Naive B cell (primary cell): ENCODE results near the gene ACKR2. TPM values are rescaled to one million over a fixed set of nuclear protein-coding genes. Genes with fewer than 3 reads are reported as not detected.

ENCODE experiments used
- ATAC-seq, 2 donors: fragments of 150-1000 bp; cut with Tn5 transposase; 2 replicates each; pipeline ENCODE4 v1.10.0; 2021; ENCODE audit warnings: low read depth in 2 of 2, mild to moderate bottlenecking in 2 of 2, moderate library complexity in 2 of 2
- DNase-seq: peaks from one replicate; pipeline ENCODE4 v3.0.0; 2022
- H3K27ac Mint-ChIP-seq, 6 donors: one replicate each; pipeline ENCODE4 v1.8.0; 2020 to 2022; ENCODE audit warnings: mild to moderate bottlenecking in 6 of 6, mixed read lengths in 6 of 6, moderate library complexity in 5 of 6, inconsistent platforms in 2 of 6
- H3K27me3 Mint-ChIP-seq, 3 donors: one replicate each; pipeline ENCODE4 v1.8.0; 2021 to 2022; ENCODE audit warnings: mixed read lengths in 3 of 3, mild to moderate bottlenecking in 1 of 3
- H3K36me3 Mint-ChIP-seq, 2 donors: one replicate each; pipeline ENCODE4 v1.8.0; 2020 to 2022; ENCODE audit warnings: mixed read lengths in 2 of 2, inconsistent platforms in 1 of 2, mild to moderate bottlenecking in 1 of 2
- H3K4me1 Mint-ChIP-seq, 3 donors: one replicate each; pipeline ENCODE4 v1.8.0; 2020 to 2022; ENCODE audit warnings: mixed read lengths in 3 of 3, inconsistent platforms in 1 of 3, mild to moderate bottlenecking in 1 of 3, moderate library complexity in 1 of 3
- H3K4me3 Mint-ChIP-seq, 8 donors: one replicate each; pipeline ENCODE4 v1.8.0; 2020 to 2022; ENCODE audit warnings: mild to moderate bottlenecking in 8 of 8, mixed read lengths in 8 of 8, moderate library complexity in 8 of 8, inconsistent platforms in 2 of 8
- H3K9me3 Mint-ChIP-seq, 7 donors: one replicate each; pipeline ENCODE4 v1.8.0; 2020 to 2022; ENCODE audit warnings: mixed read lengths in 7 of 7, mild to moderate bottlenecking in 5 of 7, inconsistent platforms in 2 of 7, moderate library complexity in 1 of 7
- polyA plus RNA-seq, 6 donors: library from polyadenylated mRNA; unstranded; fragments of 300-500 nt; fragmentation: Illumina TruSeq; gene quantifications; one replicate each; pipeline ENCODE4 v1.2.3, GENCODE V29; 2021; ENCODE audit warnings: low read depth in 6 of 6

ACKR2 gene
- polyA plus RNA-seq, 6 donors from 2014 or later: 0.10 to 0.28 (median 0.20) TPM; not detected in 2

DNA sequence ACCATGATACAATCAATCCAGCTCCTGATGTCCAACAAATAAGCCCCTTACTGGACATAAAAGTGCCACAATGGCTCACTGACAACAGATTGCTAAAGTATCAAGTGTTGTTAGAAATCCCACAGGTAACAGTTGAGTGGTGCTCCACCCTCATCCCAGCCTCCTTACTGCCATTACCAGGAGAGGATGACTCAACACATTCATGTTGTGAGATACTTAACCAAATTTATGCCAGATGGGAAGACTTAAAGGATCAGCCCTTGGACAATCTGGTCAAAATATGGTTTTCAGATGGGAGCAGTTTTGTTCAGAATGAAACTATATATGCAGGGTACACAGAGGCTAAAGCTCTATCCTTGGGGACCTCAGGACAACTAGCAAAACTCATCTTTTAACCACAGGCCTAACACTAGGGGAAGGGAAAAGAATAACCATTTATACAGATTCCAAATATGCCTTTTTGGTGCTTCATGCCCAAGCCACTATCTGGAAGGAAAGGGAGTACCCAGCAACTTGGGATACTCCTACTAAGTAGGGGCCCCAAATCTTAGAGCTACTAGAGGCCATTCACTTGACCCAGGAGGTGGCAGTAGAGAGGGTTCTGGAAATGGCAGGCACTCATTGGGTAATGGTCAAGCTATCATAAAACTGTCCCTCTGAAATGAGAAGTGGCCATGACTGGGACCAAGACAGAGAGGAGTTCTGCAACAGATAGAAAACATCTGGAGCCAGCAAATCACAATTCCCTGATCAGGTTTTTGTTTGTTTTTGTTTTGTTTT is 89.8 kb downstream of the ACKR2 start:
- Mint-ChIP-seq H3K4me1 (no peaks in the 10 kb centered on the region), H3K36me3 (peaks cover 3 to 7% of the 10 kb centered on the region in 2 donors), H3K9me3 (peaks cover 2 to 7% (median 5%) of the 10 kb centered on the region in 7 donors), H3K27me3 (peaks cover 19 to 25% (median 21%) of the 10 kb centered on the region in 3 donors), H3K27ac (peak overlapping the region in 2 of 6 donors; percentile 9 to 27), H3K4me3 (peak overlapping the region in 1 of 8 donors; percentile 25)
- ATAC-seq (no peak), DNase-seq (no peak)

DNA sequence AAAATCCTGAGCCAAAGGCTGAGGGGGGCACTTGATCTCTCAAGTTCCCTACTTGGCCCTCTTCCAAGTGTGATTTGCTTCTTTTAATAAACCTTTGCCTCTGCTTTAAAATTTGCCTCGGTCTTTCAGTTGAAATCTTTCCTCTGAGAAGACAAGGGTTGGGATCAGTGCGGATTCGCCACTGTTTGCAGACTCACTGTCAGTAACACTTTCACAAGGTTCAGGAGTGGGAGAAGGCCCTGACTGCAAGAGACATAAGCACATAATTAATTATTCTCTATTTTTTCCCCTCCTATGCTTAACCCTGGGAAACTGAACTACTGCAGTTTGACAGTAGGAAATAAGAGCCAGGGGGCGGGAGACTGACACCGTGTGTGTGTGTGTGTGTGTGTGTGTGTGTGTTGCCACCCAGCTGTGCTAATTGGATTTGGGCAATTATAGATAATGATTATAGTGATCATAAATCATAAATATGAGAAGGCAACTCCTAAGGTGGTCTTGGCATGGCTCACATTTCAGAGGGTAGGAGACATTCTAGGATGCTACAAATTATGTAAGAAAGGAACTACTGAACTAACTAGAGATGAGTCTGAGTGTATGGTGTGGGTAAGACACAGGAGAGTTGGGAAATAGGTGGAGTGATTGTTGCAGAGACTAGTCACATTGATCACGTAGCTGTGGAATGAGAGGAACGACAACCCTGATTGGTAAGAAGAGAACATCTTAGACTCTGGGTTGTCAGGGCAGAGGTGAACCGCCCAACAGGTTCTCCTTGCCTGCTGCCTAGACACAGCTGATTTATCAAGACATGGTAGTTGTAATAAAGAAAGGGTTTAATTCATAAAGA is 91.2 kb downstream of the ACKR2 start:
- no peak for ATAC-seq
- peaks cover 6 to 15% of the 10 kb centered on the region in 2 donors for H3K36me3 Mint-ChIP-seq
- H3K9me3 Mint-ChIP-seq: peaks cover 2 to 21% (median 9%) of the 10 kb centered on the region in 7 donors
- no peak for DNase-seq
- no peak overlapping the region for H3K4me3 Mint-ChIP-seq
- peaks cover 0 to under 1% (median under 1%) of the 10 kb centered on the region in 3 donors for H3K4me1 Mint-ChIP-seq
- peak overlapping the region in 1 of 6 donors; percentile 44 for H3K27ac Mint-ChIP-seq
- H3K27me3 Mint-ChIP-seq: peaks cover 33 to 39% (median 35%) of the 10 kb centered on the region in 3 donors

DNA sequence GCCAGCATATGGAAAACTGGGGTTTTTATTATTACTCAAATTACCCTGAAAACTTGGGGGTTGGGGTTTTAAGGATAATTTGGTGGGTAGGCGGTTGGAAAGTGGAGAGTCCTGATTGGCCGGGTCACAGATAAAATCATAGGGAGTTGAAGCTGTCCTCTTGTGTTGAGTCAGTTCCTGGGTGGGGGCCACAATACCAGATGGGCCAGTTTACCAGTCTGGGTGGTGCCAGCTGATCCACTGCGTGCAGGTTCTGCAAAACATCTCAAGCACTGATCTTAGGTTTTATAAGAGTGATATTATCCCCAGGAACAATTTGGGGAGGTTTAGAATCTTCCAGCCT is 91.8 kb downstream of the ACKR2 start:
- Mint-ChIP-seq H3K4me3 (no peak overlapping the region), H3K9me3 (peaks cover 2 to 22% (median 9%) of the 10 kb centered on the region in 7 donors), H3K36me3 (peaks cover 9 to 15% of the 10 kb centered on the region in 2 donors), H3K27me3 (peaks cover 38 to 45% (median 38%) of the 10 kb centered on the region in 3 donors), H3K27ac (peak overlapping the region in 1 of 6 donors; percentile 44), H3K4me1 (peaks cover 4 to 6% (median 6%) of the 10 kb centered on the region in 3 donors)
- ATAC-seq (no peak), DNase-seq (no peak)

DNA sequence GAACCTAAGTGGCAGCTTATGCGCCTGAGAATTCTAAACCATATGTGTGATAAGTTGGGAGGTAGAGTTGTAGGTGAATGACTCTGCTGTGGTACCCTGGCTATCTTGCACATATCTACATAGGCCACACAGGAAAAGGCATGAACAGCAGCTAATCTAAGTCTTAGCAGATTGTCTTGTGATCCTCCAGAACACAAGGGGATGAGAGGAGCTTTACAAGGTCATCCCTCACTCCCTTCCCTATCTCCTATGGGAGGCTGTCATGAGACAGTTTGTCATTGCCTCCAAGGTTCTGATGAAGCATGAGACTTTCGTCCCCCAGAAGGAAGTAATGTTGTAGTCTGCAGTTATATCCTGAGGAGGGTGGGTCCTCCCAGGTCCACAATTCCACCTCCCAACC is 93.0 kb downstream of the ACKR2 start:
- Mint-ChIP-seq H3K27me3 (peaks cover 47 to 57% (median 49%) of the 10 kb centered on the region in 3 donors), H3K4me1 (peaks cover 13 to 14% (median 13%) of the 10 kb centered on the region in 3 donors), H3K9me3 (peaks cover 2 to 22% (median 9%) of the 10 kb centered on the region in 7 donors), H3K27ac (no peak overlapping the region), H3K36me3 (peaks cover 9 to 15% of the 10 kb centered on the region in 2 donors), H3K4me3 (no peak overlapping the region)
- no peak for DNase-seq
- no peak for ATAC-seq

DNA sequence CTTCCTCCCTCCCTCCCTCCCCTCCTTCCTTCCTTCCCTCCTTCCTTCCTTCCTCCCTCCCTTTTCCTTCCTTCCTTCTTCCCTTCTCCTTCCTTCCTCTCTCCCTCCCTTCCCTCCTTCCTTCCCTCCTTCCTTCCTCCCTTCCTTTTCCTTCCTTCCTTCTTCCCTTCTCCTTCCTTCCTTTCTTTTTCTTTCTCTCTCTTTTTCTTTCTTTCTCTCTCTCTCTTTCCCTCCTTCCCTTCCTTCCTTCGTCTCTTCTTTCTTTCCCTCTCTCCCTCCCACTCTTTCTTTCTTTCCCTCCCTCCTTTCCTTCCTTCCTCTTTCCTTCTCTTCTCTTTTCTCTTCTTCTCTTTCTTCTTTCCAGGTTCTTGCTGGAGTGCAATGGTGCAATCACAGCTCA is 94.8 kb downstream of the ACKR2 start:
- DNase-seq (no peak), ATAC-seq (no peak)
- no peak overlapping the region for H3K27ac Mint-ChIP-seq
- peaks cover 9 to 15% of the 10 kb centered on the region in 2 donors for H3K36me3 Mint-ChIP-seq
- peaks cover 13 to 14% (median 14%) of the 10 kb centered on the region in 3 donors for H3K4me1 Mint-ChIP-seq
- H3K9me3 Mint-ChIP-seq: peaks cover 3 to 22% (median 9%) of the 10 kb centered on the region in 7 donors
- H3K4me3 Mint-ChIP-seq: no peak overlapping the region
- peaks cover 48 to 64% (median 63%) of the 10 kb centered on the region in 3 donors for H3K27me3 Mint-ChIP-seq

DNA sequence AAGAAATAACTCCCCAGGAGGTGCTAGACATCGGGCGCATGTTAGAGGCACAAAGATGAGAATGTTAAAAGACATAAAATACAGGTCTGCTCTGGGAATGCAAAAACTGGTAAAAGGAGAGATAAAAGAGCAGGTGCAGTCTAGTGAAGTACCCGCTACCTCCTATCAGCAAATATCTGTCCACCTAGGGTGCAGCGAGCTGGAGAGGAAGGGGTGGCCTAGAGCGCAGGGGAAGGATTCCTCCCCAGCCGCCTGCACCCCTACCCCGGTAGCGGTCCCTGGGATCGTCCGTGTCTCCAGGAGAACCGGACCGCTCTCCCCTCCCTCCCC is 96.5 kb downstream of the ACKR2 start:
- DNase-seq: no peak
- Mint-ChIP-seq H3K27ac (peak overlapping the region in 1 of 6 donors; percentile 23), H3K4me3 (peak overlapping the region; percentile 58 to 90 (median 70)), H3K27me3 (peaks cover 47 to 59% (median 58%) of the 10 kb centered on the region in 3 donors), H3K4me1 (peaks cover 13 to 14% (median 14%) of the 10 kb centered on the region in 3 donors), H3K36me3 (peaks cover 9 to 20% of the 10 kb centered on the region in 2 donors), H3K9me3 (peaks cover 3 to 29% (median 13%) of the 10 kb centered on the region in 7 donors)
- no peak for ATAC-seq

DNA sequence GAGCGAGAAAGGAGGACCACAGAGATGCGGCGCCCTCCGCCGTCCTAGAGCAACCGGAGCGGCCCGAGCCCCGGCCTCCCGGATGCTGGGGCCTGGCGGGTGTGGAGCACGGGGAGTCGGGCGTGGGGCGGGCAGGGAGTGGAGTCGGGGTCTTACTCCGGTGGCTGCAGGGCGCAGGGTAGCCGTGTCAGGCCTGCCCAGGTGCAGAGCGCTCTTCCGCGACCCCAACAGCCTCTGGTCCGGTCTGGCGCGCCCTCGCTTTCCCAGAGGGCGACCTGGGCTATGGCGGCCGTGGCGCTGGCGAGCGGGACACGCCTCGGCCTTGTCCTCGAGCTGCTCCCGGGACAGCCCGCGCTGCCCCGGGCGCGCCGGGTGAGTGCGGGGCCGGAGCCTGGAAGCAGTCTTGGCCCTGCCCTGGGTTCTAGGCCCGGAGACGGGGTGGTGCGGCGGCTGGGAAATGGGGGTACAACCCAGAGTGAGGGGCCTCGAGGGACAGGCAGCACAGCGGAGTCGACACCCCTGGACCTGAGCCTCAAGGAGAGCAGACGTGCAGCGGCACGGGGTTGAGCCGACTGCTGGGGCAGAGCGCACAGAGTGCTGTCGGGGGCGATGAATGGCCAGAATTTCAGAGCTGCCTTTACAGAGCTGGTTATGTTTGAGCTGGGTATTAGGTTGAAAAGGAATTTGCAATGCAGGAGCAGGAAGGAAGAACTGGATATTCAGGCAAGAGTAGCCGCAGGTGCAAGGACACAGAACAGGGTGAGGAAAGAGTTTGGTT is 97.0 kb downstream of the ACKR2 start, which contains the start of gene ZNF662:
Gene ZNF662, plus strand, starts transcription at position 73 of the 778 bp plus-strand sequence. CDS start 1,973 bp downstream, outside the sequence.
- H3K4me3 Mint-ChIP-seq: peak within 1 kb of the TSS; percentile 61 to 90 (median 75)
- DNase-seq (no peak), ATAC-seq (peak; percentile 30 to 33)
- peak within 1 kb of the TSS in 1 of 6 donors; percentile 23 for H3K27ac Mint-ChIP-seq
- H3K4me1 Mint-ChIP-seq: peaks cover 13 to 14% (median 14%) of the 10 kb centered on the region in 3 donors
- peaks cover 47 to 56% (median 53%) of the 10 kb centered on the region in 3 donors for H3K27me3 Mint-ChIP-seq
- H3K36me3 Mint-ChIP-seq: peaks cover 9 to 23% of the 10 kb centered on the region in 2 donors
- peaks cover 3 to 29% (median 13%) of the 10 kb centered on the region in 7 donors for H3K9me3 Mint-ChIP-seq

DNA sequence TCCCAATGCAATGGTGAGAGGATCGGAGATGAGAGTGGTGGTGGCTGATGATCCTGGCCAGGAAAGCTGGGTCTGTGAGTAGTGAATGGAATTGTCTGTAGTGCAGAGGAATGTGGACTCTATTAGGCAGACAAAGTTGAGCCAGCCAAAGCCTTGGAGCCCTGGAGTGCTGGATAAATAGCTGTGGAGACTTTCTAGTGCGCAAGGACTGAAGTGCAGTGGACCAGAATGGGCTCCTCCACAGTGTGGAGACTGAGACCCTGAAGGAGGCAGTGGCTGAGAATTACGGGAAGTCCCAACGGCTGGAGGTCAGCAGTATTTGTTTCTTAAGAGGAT is 97.6 kb downstream of the ACKR2 start:
- no peak for DNase-seq
- Mint-ChIP-seq H3K4me3 (peak overlapping the region; percentile 11 to 90 (median 60)), H3K9me3 (peaks cover 3 to 29% (median 13%) of the 10 kb centered on the region in 7 donors), H3K4me1 (peaks cover 13 to 14% (median 14%) of the 10 kb centered on the region in 3 donors), H3K36me3 (peaks cover 9 to 23% of the 10 kb centered on the region in 2 donors), H3K27me3 (peaks cover 46 to 55% (median 53%) of the 10 kb centered on the region in 3 donors), H3K27ac (no peak overlapping the region)
- no peak for ATAC-seq

DNA sequence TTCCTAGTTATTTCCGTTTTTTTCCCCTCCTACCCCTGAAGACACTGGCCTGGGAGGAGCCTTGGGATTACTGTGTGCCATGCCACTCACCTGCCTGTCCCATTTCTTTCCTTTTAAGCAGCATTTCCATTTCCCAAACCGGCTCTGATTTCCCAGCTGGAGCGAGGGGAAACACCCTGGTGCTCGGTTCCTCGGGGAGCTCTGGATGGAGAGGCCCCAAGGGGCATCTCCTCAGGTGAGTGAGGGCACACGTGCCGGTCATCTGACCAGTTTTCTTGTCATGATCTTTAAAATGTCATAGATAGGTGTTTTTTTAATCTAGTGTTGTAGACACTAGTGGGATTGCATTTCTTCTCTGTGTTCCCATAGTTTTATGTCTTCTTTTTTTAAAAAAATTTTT is 99.4 kb downstream of the ACKR2 start:
- ATAC-seq (no peak), DNase-seq (no peak)
- H3K36me3 Mint-ChIP-seq: peaks cover 7 to 30% of the 10 kb centered on the region in 2 donors
- H3K27ac Mint-ChIP-seq: no peak overlapping the region
- H3K4me1 Mint-ChIP-seq: peaks cover 13 to 14% (median 14%) of the 10 kb centered on the region in 3 donors
- H3K27me3 Mint-ChIP-seq: peaks cover 34 to 48% (median 42%) of the 10 kb centered on the region in 3 donors
- peaks cover 8 to 34% (median 22%) of the 10 kb centered on the region in 7 donors for H3K9me3 Mint-ChIP-seq
- peak overlapping the region in 1 of 8 donors; percentile 16 for H3K4me3 Mint-ChIP-seq

DNA sequence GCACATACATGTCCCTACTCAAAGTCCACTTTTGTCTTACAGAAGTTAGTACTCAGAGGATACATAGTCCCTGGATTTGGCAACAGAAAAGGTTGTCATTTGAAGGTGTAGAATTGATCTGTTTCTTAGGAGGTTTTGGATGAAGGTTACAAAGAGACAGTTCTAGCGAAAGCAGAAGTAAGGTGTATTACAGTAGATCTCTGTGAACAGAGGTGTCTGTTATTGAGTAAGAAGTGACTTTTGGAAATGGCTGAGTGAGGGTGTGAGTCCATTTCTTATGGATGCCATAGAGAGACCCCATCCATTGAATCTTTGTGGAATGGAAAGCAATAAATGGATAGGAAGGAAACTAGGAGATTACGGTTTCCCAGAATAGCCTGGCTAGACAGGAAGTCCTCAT is 102.3 kb downstream of the ACKR2 start:
- DNase-seq (no peak), ATAC-seq (no peak)
- Mint-ChIP-seq H3K27ac (no peak overlapping the region), H3K9me3 (peaks cover 13 to 45% (median 35%) of the 10 kb centered on the region in 7 donors), H3K4me1 (peaks cover 5 to 8% (median 7%) of the 10 kb centered on the region in 3 donors), H3K4me3 (no peak overlapping the region), H3K27me3 (peaks cover 12 to 21% (median 14%) of the 10 kb centered on the region in 3 donors), H3K36me3 (peaks cover 19 to 41% of the 10 kb centered on the region in 2 donors)

DNA sequence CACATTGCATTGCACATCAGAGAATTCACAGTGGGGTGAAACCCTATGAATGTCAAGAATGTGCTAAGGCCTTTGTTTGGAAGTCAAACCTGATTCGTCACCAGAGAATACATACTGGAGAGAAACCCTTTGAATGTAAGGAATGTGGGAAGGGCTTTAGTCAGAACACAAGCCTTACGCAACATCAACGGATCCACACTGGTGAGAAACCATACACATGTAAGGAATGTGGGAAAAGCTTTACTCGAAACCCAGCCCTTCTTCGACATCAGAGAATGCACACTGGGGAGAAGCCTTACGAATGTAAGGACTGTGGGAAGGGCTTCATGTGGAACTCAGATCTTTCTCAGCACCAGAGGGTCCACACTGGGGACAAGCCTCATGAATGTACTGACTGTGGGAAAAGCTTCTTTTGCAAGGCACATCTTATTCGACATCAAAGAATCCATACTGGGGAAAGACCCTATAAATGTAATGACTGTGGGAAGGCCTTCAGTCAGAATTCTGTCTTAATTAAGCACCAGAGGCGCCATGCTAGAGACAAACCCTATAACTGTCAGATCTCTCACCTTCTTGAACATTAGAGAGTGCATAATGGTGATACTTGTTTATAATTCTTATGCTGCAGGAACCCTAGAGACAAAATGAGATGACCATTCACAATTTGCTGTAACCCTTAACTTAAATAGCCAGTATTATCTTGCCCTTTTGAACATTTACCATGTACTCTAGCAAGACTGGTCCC is 105.7 kb downstream of the ACKR2 start:
- DNase-seq: no peak
- no peak overlapping the region for H3K4me3 Mint-ChIP-seq
- ATAC-seq: no peak
- H3K27me3 Mint-ChIP-seq: no peaks in the 10 kb centered on the region
- H3K4me1 Mint-ChIP-seq: no peaks in the 10 kb centered on the region
- H3K36me3 Mint-ChIP-seq: peaks cover 28 to 41% of the 10 kb centered on the region in 2 donors
- no peak overlapping the region for H3K27ac Mint-ChIP-seq
- H3K9me3 Mint-ChIP-seq: peaks cover 17 to 78% (median 50%) of the 10 kb centered on the region in 7 donors
